ENCODE measurements around the gene GJA5.

The GJA5 gene

GRCh38 chr1:147760481-147761260, at the start of gene GJA5:
Gene GJA5 (minus strand): TSS chr1:147760602. CDS start chr1:147759238, 1,364 bp downstream.
- no peak for DNase-seq

GRCh38 chr1:147809236-147809635, 48.8 kb upstream of the GJA5 start:
- no peak for DNase-seq

GRCh38 chr1:147808025-147808424, 47.6 kb upstream of the GJA5 start:
- DNase-seq, result no peak

GRCh38 chr1:147807405-147807804, 47.0 kb upstream of the GJA5 start:
- DNase-seq, result no peak

GRCh38 chr1:147804942-147805723, 44.7 kb upstream of the GJA5 start:
- DNase-seq, result no peak

GRCh38 chr1:147800804-147801203, 40.4 kb upstream of the GJA5 start:
- no peak for DNase-seq

GRCh38 chr1:147798731-147799130, 38.3 kb upstream of the GJA5 start:
- DNase-seq, result no peak

- DNase-seq, result no peak
Measured at GRCh38 chr1:147794570-147794969, 34.2 kb upstream of the GJA5 start.

GRCh38 chr1:147791876-147792275, 31.5 kb upstream of the GJA5 start:
- no peak for DNase-seq

GRCh38 chr1:147787765-147788164, 27.4 kb upstream of the GJA5 start:
- no peak for DNase-seq

- DNase-seq, result no peak
Measured at GRCh38 chr1:147786536-147786935, 26.1 kb upstream of the GJA5 start.

GRCh38 chr1:147785794-147786506, 25.5 kb upstream of the GJA5 start:
- DNase-seq, result no peak

GRCh38 chr1:147784941-147785340, 24.5 kb upstream of the GJA5 start:
- no peak for DNase-seq

- no peak for DNase-seq
Measured at GRCh38 chr1:147781056-147781471, 20.7 kb upstream of the GJA5 start.

GRCh38 chr1:147777694-147778093, 17.3 kb upstream of the GJA5 start:
- no peak for DNase-seq

GRCh38 chr1:147773215-147773715, 12.9 kb upstream of the GJA5 start:
- no peak for DNase-seq

GRCh38 chr1:147772570-147772969, 12.2 kb upstream of the GJA5 start:
- no peak for DNase-seq

GRCh38 chr1:147771226-147772125, 11.1 kb upstream of the GJA5 start:
- no peak for DNase-seq

- no peak for DNase-seq
Measured at GRCh38 chr1:147769106-147769505, 8.7 kb upstream of the GJA5 start.

- DNase-seq, result no peak
Measured at GRCh38 chr1:147768582-147768981, 8.2 kb upstream of the GJA5 start.

GRCh38 chr1:147768101-147768500, 7.7 kb upstream of the GJA5 start:
- no peak for DNase-seq
